OCI-LY3 (cell line): ENCODE data around the gene ZNF185.

Source experiments
- CTCF ChIP-seq: fragments of 200-600, 300-600 bp; sonication (generic); IDR thresholded peaks from 2 replicates; pipeline ENCODE4 v1.5.1; 2014; ENCODE audit warnings: antibody characterized with exemption, low read length, low read depth
- EZH2phosphoT487 ChIP-seq: fragments of 200-600 bp; shearing (Covaris generic); IDR thresholded peaks from 2 replicates; pipeline ENCODE4 v1.6.1; 2018; ENCODE audit warnings: antibody characterized with exemption, mixed run types, low read depth

- TF ChIP-seq CTCF = no peak
- TF ChIP-seq EZH2phosphoT487 = no peak
These were observed 2.2 kb downstream of the ZNF185 start for GRCh38 chrX:152899874-152900719.
